Hepatocyte (in vitro differentiated cells): ENCODE measurements around the gene TRPV3. TPM values are rescaled to one million over a fixed set of nuclear protein-coding genes. Genes with fewer than 3 reads are reported as not detected.

Experiments used
- DNase-seq: peaks from one replicate; pipeline ENCODE4 v3.0.0-alpha.2; 2016; ENCODE audit warnings: low spot score
- H2AFZ ChIP-seq: fragments of 200-600 bp; sonication (generic); 2 replicates; pipeline ENCODE4 v1.6.0; 2016; ENCODE audit warnings: antibody characterized with exemption, mild to moderate bottlenecking
- H3K27ac ChIP-seq: fragments of 200-600 bp; sonication (generic); 2 replicates; pipeline ENCODE4 v1.5.1; 2016; ENCODE audit warnings: mild to moderate bottlenecking
- H3K27me3 ChIP-seq: fragments of 200-600 bp; sonication (generic); 2 replicates; pipeline ENCODE4 v1.6.1; 2016
- H3K36me3 ChIP-seq: fragments of 200-600 bp; sonication (generic); replicated peaks from 2 replicates; pipeline ENCODE4 v1.5.1; 2016; ENCODE audit warnings: low read depth; ENCODE audit not compliant: insufficient read depth
- H3K4me1 ChIP-seq: fragments of 200-600 bp; sonication (generic); 2 replicates; pipeline ENCODE4 v1.5.1; 2016; ENCODE audit warnings: mild to moderate bottlenecking, moderate library complexity; ENCODE audit not compliant: insufficient read depth
- H3K4me2 ChIP-seq: fragments of 200-600 bp; sonication (generic); 2 replicates; pipeline ENCODE4 v1.6.0; 2016
- H3K4me3 ChIP-seq: fragments of 200-600 bp; sonication (generic); 2 replicates; pipeline ENCODE4 v1.5.1; 2016; ENCODE audit warnings: mild to moderate bottlenecking
- H3K79me2 ChIP-seq: fragments of 200-600 bp; sonication (generic); 2 replicates; pipeline ENCODE4 v1.6.0; 2017; ENCODE audit warnings: mild to moderate bottlenecking
- H3K9me2 ChIP-seq: fragments of 200-600 bp; sonication (generic); replicated peaks from 2 replicates; pipeline ENCODE4 v1.6.0; 2017; ENCODE audit warnings: mild to moderate bottlenecking; ENCODE audit not compliant: insufficient read depth
- H3K9me3 ChIP-seq: fragments of 200-600 bp; sonication (generic); 2 replicates; pipeline ENCODE4 v1.5.1; 2016; ENCODE audit warnings: low read depth, mild to moderate bottlenecking
- H4K20me1 ChIP-seq: fragments of 200-600 bp; sonication (generic); 2 replicates; pipeline ENCODE4 v1.6.0; 2016; ENCODE audit warnings: mild to moderate bottlenecking; ENCODE audit not compliant: insufficient read depth, poor library complexity, severe bottlenecking
- CTCF ChIP-seq: fragments of 200-600 bp; sonication (generic); IDR thresholded peaks from 2 replicates; pipeline ENCODE4 v1.5.1; 2016; ENCODE audit warnings: antibody characterized with exemption, mild to moderate bottlenecking; ENCODE audit not compliant: poor library complexity
- EZH2 ChIP-seq: fragments of 200-600 bp; sonication (generic); IDR thresholded peaks from 2 replicates; pipeline ENCODE4 v1.6.1; 2016; ENCODE audit warnings: antibody characterized with exemption, mild to moderate bottlenecking, borderline replicate concordance
- EZH2phosphoT487 ChIP-seq: fragments of 200-600 bp; sonication (generic); IDR thresholded peaks from one replicate; pipeline ENCODE4 v1.6.1; 2018; ENCODE audit warnings: antibody characterized with exemption, mild to moderate bottlenecking, low read depth, moderate library complexity; ENCODE audit not compliant: unreplicated experiment, severe bottlenecking
- WGBS: methylation state at CpG from one replicate; pipeline ENCODE4 v1.1.6; 2016; ENCODE audit warnings: low lambda C conversion rate; ENCODE audit errors: missing lambda C conversion rate; 5-methylcytosine and 5-hydroxymethylcytosine counted together
- polyA plus RNA-seq: library from polyadenylated mRNA; unstranded; fragments of >200 nt; fragmentation: Nextera tagmentation; extraction: Ambion mirVana; gene quantifications from 2 replicates; pipeline ENCODE4 v1.2.1, GENCODE V29; 2016
- total RNA-seq: library from RNA; depleted of rRNA; stranded (reverse); fragments of >200 nt; gene quantifications from 2 replicates; pipeline ENCODE4 v1.2.3, GENCODE V29; 2014

The TRPV3 gene
- total and polyA plus RNA-seq, 2 experiments from 2014 or later: 1.4 to 2.6 TPM

- H3K36me3 ChIP-seq: no peaks in the 10 kb centered on the region
- no peaks in the 10 kb centered on the region for H3K79me2 ChIP-seq
- H3K27ac ChIP-seq: no peak overlapping the region
- H3K4me3 ChIP-seq: no peak overlapping the region
- no peak for DNase-seq
- no peaks in the 10 kb centered on the region for H3K4me1 ChIP-seq
- H3K9me3 ChIP-seq: no peaks in the 10 kb centered on the region
- no peak overlapping the region for H3K4me2 ChIP-seq
- H3K9me2 ChIP-seq: no peaks in the 10 kb centered on the region
- WGBS: 82% methylated on average over 8 of the region's 8 CpGs
- H2AFZ ChIP-seq: no peak overlapping the region
- H4K20me1 ChIP-seq: no peaks in the 10 kb centered on the region
- TF ChIP-seq EZH2: no peak
- no peak for TF ChIP-seq EZH2phosphoT487
- no peak for TF ChIP-seq CTCF
- no peaks in the 10 kb centered on the region for H3K27me3 ChIP-seq
Observed at GRCh38 chr17:3485481-3486068, 72.0 kb downstream of the TRPV3 start.

GRCh38 chr17:3482852-3483251 is 74.8 kb downstream of the TRPV3 start:
- no peak for DNase-seq
- 47% methylated on average over 3 of the region's 3 CpGs for WGBS
- no peaks in the 10 kb centered on the region for H3K36me3 ChIP-seq
- H3K9me2 ChIP-seq: no peaks in the 10 kb centered on the region
- TF ChIP-seq CTCF (no peak), EZH2phosphoT487 (no peak), EZH2 (no peak)
- no peaks in the 10 kb centered on the region for H3K79me2 ChIP-seq
- no peaks in the 10 kb centered on the region for H3K9me3 ChIP-seq
- H3K27me3 ChIP-seq: no peaks in the 10 kb centered on the region
- H3K27ac ChIP-seq: no peak overlapping the region
- H3K4me3 ChIP-seq: no peak overlapping the region
- H2AFZ ChIP-seq: no peak overlapping the region
- no peaks in the 10 kb centered on the region for H3K4me1 ChIP-seq
- no peak overlapping the region for H3K4me2 ChIP-seq
- no peaks in the 10 kb centered on the region for H4K20me1 ChIP-seq

- Histone ChIP-seq H3K4me1 (peaks cover 9% of the 10 kb centered on the region), H3K27ac (no peak overlapping the region), H3K9me2 (no peaks in the 10 kb centered on the region), H3K9me3 (no peaks in the 10 kb centered on the region), H2AFZ (no peak overlapping the region), H3K36me3 (no peaks in the 10 kb centered on the region), H3K79me2 (no peaks in the 10 kb centered on the region), H3K27me3 (no peaks in the 10 kb centered on the region), H3K4me2 (no peak overlapping the region), H3K4me3 (no peak overlapping the region), H4K20me1 (no peaks in the 10 kb centered on the region)
- DNase-seq: no peak
- 70% methylated on average over 3 of the region's 3 CpGs for WGBS
- TF ChIP-seq EZH2phosphoT487 (no peak), CTCF (no peak), EZH2 (no peak)
Observed at GRCh38 chr17:3479988-3480387, 77.6 kb downstream of the TRPV3 start.
